Stimulated activated CD4-positive, alpha-beta T cell treated with anti-CD3 and anti-CD28 coated beads, Interleukin-15, amount 100 ng/mL, for 24 hours (primary cell): ENCODE measurements around the gene ZBTB7C.

Experiments
- DNase-seq: peaks from one replicate; pipeline ENCODE4 v3.0.0-alpha.2; 2020

ZBTB7C gene

DNA sequence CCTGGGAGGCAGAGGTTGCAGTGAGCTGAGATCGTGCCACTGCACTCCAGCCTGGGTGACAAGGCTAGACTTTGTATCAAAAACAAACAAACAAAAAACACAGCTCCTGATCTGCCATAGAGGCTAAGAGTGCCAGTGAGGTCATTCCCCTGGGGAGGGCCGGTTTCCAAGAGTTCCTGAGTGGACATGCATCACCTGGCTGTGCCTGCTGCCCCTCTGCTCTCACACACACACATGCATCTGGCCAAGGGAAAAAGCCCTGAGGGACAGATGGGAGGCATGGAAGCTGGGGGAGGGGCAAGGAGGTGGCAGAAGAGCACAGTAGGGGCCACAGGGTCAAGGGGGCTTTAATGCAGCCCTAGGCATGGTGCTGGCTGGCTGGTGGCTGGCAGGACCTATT lies 60.4 kb downstream of the ZBTB7C start:
- DNase-seq, result no peak

DNA sequence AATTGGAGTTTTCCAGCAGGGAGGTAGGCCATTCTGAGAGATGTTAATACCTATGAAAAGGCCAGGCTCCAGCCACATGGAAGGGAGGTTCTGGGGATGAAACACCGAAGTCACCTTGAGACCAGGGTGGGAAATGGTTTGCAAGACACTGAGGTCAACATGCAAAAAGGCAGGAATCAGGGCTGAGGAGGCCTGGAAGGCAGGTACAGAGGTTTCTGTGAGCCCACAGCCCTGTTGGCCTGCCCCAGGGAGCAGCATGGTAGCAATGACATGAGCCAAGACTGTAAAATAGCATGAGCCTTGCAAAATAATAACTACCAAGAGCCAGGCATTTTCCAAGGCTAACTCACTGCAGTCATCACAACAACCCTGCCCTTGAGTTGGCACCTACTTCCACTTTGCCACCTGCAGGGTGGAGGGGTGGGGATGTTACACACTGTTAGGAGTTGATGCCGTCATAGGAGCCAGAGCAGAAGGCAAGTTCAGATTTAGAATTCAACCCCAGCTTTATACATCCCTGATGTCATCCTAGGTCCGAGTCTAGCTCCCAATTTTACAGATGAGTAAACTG lies 61.3 kb downstream of the ZBTB7C start:
- DNase-seq, result no peak

DNA sequence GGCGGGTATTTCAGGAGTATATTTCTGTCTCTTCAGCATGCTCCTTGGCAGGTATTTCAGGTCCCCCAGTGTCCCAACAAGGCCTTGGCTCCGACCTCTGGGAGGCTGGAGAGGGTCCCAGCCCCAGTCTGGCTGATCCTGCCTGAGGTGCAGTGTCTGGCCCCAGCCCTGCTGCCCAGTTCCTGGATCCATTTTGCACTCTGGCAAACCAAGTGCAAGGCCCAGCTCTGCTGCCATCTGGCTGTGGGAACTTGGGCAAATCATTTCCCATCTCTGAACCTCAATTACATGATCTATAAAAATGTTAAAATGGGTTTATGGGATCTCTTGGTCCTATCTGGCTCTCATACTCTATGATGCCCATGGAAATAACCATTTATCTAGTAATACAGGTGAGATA lies 63.6 kb downstream of the ZBTB7C start:
- no peak for DNase-seq

DNA sequence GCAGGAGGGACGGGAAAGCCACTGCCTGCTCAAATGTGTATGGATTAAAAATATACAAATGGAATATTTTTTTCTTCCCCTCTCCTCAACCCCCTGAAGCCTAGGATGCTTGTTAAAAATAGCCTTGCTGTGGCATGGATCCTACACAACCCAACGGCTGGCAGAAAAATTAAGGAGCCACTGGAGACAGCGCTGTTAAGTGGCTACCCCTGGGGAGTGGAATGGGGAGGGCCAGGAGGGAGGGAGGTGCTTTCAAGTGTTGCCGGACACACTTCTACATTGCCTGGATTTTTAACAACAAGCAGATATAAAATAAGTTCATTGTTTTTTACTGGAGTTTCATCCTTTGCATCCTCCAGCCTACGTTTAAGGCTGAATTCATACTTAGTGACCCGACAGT lies 66.6 kb downstream of the ZBTB7C start:
- no peak for DNase-seq

DNA sequence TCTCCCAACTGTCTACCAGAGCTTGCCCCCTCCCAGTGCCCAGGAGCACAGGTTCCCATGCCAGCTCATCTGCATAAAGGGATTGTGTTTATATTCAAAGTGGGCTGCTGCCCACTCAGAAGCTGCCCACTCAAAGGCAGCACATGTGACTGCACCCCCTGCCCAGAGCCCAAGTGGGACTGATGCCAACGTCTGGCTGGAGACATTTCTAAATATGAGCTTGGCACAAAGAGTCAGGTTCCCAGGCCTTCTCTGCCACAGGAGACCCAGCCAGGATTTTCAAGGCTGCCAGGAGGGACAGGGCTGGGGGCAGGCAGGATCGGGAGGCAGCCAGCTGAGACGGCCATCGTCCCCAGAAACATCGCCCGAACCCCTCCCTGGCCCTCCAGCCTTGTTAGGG lies 67.1 kb downstream of the ZBTB7C start:
- DNase-seq, result no peak

DNA sequence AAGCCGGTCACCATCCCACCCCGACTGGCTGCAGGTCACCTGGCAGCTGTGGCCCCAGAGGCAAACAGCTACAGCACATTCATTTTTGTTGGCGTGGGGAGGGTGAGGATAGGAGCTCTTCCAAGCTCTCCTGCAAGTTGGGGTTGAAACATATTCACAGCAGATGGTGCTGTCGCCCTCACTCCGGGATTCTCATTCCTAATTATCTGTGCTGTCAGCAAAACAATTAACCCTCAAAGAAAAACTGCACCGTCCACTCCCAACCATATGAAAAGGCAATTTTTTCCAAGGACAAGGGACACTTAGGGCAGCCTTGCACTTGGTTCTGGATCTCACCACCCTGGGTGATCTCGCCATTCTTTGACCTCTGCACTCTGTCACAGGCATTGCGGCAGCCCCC lies 68.6 kb downstream of the ZBTB7C start:
- no peak for DNase-seq

DNA sequence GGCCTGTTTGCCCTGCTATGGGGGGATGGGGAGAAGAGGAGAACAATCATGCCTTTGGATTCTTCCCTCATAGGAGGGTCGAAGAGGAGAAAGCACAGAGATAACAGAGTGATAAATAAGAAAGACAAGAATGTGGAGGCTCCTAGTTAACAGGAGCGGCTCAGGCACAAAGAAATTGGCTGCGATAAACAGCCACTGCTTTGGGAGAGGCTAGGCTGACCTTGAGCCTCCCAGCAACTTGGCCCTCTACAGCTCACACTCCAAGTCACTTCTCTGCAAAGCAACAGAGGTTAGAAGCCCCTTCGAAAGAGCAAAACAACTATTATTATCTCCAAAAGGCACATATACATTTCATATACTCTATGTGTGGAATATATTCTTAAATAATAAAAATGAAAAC lies 69.5 kb downstream of the ZBTB7C start:
- DNase-seq, result no peak

DNA sequence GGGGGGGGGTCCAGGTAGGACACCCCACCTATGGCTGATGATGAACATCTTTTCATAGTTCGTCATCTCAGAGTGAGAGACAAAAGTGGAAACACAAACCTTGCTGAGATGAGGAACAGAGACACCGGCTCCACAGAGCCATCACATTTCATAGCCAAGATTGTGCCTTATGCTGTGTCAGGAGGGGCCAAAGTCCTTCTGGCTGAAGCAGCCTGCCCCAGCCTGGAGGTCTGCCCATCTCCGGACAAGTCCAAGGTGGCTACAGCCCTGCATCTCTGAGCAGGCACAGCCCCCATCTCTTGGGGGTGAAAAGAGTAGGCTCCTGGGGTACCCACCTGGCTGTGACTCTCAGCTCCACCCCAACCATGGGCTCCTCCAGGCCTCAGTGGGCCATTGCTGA lies 70.3 kb downstream of the ZBTB7C start:
- no peak for DNase-seq

DNA sequence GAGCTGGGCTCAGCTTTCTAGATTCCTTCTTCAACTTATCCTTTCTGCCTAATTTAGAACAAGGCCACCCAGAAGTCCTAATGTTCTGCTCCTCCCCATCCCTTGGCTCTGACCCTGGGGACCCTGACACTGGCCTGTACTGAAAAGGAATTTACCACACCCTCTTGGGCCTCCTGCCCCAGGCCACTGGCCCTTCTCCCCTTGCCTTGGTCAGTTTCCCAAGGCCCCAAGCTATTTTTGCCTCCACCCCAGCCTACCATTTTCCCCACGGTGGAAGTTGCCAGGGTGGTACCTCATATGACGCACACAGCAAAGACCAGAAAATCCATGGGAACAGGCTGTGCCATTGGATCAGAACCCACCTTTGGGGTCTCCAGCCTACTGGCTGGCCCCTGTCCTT lies 72.1 kb downstream of the ZBTB7C start:
- no peak for DNase-seq

DNA sequence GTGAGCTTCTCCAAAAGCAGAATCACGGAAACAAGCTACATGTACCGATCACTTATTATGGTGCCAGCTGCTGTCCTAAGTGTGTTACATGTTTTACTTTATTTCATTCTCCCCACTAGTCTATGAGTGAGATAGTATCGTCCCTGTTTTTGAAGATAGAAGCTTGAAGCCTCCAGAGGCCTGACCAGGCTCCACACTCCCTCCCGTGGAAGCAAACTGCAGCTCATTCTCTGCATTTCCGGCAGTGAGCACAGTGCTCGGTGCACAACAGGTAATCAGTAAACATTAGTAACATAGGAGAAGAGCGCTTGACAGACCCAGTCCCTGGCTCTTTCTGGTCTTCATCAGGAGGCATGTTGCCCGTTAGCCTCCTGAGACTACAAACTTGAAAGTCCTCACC lies 72.9 kb downstream of the ZBTB7C start:
- DNase-seq, result no peak

DNA sequence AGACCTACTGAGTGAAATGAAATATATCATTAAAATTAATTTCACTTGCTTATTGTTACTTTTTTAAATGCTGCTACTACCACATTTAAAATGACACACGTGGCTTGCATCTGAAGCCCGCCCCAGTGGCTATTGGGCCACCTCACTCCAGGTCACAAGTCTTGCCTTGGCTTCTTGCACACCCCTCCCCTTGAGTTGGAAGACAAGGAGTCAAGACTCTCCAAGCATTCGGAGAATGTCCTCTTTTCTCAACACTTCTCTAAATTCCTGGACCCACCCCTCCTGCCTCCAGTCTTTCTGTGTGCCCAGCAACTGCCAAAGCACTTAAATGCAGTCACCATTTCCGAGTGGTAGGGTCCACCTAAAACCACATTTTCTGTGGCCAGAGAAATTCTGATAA lies 73.4 kb downstream of the ZBTB7C start:
- DNase-seq, result no peak

DNA sequence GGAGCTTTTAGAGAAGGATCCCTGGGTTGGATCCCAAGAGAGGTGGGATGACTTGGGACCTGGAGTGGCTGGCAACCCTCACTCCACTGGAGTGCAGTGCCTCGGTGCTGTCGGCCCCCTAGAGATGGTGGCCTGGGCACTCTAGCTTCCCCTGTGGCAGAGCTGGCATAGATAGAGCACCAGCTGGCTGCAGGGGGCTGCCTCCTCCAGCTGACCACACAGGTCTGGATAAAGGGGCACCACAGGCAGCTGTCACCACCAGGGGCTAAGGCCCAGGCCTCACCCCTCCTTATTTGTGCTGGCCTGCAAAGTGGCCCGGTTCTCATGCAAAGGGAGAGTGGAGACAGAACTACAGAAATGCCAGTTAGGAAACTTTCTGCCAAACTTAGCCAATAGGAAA lies 74.3 kb downstream of the ZBTB7C start:
- DNase-seq, result no peak

DNA sequence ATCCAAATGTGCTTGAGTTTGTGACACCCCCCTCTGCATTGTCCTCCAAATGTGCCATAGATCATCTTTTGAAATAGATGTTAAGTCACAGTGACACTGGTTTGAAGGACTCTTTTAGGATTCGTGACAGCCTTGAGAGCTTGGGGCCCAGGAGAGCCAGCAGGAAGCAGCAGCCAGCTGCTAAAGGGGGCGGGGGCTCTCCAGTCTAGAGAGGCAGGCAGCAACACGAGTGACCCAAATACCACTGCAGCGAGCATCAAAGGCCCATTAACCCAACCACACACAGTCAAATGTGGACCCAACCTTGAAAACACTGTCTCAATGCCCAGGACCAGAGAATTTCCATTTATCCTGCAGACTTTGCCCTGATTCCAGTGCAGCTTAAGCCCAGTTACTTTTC lies 75.6 kb downstream of the ZBTB7C start:
- DNase-seq, result no peak

DNA sequence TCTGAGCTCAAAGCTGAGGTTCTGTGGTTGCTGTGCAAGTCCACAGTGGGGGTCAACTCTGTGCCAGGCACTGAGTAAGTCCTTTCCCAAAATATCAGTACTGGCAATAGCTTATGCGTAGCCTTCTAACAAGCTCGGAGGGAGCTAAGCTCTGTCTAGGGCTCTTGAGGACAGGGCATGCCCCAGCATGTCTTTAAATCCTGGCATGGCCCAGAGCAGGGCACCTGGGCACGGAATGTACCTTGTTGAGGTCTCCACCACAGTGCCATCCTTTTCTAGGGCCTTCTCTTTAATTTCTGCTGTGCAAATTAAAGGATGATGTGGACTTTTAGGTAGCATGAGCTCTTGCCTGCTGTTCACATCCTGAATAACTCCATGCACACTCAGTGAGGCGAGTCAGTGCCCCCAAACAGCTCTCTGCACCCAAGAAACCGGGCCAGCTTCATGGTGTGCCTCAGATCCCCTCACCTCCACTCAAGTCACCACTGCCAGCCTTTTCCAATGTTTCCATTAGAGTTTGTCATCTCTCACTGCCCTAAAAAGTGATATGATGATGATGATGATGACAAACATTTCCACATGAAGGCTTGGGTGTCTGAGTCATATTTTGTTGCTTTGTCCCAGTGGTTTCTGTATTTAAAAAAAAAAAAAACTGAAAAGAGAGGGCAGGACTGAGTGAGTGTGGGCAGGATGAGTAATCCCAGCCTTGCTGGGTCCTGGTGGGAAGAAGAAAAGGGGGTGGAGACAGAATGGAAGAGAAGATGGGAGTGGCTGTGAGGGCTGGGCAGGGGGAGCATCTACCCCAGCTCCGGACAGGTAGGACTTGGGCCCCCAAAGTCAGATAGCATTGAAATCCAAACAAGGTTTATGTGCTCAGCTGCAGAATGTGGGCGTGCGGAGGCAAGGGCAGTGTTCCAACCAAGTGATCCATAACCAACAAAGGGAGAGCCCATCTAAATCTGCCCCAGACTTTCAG lies 78.9 kb downstream of the ZBTB7C start:
- DNase-seq, result no peak

DNA sequence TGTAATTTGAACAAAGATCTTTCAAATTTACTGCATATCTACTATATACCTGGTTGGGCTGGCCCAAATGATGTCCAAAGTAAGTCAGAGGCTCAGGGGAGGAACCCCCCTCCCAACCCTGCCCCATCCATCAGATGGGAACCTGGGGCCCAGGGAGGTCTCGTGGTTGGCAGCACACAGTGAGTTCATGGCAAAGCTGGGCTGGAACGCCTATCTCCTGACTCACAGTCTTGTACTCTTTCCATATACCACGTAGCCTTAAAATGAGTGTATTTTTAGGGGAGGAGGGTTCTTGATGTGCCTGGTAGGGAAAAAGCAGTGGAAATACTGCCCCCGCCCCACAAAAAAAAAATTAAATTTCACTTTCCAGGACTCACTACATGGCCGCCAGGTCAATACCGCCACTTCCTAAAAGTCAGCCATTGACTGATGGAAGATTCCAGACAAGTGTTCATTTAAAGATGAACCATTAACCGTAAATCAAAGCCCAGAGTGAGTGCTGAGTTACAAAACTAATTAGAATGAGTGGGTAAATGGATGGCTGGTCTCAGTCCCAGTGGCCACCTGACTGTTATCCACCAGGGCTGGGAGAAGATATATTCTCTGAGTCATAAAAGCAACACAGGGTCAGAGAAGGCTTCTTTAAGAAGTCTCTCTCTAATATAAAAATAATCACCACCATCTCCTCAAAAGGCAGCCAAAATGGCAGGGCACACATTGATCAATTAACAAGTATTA lies 80.5 kb downstream of the ZBTB7C start:
- no peak for DNase-seq

DNA sequence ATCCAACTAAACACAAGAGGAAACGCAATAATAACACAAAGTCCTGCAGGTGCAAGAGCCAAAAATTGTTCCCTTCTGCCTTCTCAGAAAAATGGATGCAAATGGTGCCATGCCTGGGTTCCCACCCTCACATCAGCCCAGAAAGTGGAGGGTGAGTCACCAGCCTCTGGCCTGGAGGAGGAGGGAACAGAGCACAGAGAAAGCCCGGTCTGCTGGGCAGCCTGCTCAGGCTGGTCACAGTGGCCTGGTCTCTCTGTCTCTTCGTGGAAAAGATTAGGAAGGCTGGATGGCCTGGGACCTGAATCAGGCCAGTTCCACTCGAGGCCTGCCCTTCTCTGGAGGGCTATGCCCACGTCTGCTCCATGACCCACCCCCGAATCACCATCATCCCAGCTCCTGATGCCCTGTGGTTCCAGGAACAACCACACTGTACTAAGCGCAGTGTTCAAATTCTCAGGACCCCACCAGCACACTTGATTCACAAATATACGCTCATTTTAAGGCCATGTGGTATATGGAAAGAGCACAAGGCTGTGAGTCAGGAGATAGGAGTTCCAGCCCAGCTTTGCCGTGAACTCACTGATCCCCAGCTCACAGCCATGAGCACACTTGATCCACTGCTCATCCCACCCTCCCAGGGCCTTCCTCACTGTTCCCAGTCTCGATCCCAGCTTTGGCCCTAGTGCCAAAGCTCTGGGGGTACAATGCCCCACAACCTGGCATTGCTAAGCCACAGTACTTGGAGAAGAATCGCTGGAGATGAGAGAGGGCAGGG lies 82.1 kb downstream of the ZBTB7C start:
- no peak for DNase-seq

DNA sequence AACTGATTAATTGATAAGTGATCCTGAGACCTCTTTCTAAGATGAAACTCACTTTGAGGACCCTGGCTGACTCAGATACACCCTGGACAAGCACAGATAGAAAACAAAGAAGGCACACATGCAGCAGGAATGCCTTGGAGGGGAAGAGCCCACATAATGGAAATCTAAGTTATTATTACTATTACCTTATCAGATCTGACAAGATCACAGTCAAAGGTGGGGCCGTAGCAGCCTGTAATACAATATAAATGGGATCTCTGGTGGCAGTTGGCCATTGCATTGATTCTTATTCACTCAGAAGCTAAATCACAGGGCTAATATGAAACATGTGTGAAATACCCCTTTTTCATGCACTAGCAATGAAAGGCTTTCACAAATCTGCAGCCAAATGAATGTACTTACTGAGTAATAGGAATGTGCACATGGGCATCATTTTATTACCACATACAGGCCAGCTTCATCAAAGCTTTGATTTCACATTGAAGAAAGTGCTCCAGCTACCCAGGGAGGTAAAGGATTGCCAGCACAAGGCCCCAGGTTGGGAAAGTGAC lies 84.0 kb downstream of the ZBTB7C start:
- no peak for DNase-seq

DNA sequence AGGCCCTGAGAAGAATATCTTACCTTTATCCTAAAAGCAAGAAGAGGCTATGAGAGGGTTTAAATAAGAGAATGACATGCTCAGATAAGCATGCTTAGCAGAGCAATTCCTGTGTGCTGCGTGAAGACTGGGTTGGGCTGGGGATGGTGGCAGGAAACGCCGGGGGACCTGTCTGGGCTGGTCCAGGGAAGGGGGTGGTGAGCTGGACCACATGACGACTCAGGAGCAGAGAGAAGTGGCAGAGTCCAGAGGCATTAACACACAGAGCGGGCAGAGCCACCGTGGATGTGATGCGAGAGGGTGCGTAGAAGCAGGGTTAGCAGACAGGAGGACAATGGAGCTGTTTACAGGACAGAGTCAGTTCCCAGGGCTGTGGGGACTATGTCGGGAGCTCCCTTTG lies 84.5 kb downstream of the ZBTB7C start:
- DNase-seq, result no peak

DNA sequence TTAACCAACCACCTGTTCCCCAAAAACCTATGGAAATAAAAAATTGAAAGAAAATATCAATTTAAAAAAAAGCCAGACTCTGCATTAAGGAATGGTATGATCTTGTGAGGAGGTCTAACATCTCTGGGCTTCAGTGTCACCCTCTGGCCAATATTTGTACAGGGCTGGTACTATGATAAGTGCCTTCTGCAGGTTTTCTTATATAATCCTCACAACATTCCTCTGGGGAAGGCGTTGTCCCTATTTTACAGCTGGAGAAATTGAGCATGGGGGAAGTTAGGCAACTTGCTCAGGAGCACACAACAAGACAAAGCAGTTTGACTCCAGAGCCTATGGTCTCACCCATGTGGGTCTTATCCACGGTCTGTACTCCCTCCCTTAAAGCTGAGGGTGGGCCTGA lies 86.0 kb downstream of the ZBTB7C start:
- no peak for DNase-seq

DNA sequence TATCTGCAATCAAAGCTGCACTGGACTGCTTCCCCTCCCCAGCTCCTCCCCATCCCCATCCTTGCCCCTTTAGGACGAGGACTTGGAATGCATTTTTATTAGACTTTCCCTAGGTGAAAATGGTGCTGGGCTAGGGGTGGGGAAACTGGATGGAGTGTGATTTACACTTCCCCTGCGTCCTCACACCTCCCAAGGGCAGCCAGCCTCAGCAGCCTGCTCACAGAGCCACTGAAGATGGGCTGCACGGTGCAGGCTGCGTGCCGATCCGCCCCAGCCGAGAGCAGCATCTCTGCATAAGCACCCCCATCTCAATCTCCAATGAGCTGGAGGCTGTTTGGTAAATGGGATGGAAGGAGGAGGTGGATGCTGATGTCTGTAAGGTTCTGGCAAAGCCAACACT lies 87.6 kb downstream of the ZBTB7C start:
- no peak for DNase-seq

DNA sequence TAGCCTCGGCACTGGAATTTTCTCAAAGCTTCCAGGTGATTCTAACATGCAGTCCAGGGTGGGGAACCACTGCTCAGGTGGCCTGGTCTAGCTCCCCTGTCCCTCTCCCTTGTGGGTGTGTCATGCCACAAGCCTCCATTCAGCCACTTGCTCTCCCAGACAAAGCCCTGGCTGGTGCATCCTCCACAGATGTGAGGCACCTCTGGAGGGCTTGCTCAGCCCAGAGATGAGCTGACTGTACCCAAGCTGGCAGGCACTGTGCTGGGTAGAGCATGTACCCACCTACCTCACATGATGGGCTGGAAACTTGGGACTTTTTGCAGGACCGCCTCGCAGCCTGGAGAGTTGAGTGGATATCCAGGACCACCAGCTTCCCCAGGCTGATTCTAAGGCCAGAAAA lies 88.1 kb downstream of the ZBTB7C start:
- no peak for DNase-seq

DNA sequence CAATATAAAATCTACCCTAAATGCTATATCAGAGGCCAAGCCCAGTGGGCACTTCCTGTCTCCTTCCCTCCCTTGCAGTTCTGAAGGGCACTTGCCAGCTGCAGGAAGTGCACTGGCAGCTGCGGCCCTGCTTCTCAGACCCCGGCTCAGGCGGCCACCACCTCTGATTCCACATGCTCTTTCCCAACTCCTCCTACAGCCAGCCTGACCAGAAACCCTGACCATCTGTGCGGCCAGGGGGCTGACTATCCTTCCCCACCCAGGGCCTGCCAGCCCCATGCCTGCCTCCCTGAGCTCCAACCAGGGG lies 88.6 kb downstream of the ZBTB7C start:
- DNase-seq, result no peak
